KMS-11 (cell line): ENCODE results near the gene KRTAP10-12.

Experiments
- H2AFZ ChIP-seq: fragments of 200-600 bp; sonication (generic); 2 replicates; pipeline ENCODE4 v1.6.1; 2016; ENCODE audit warnings: antibody characterized with exemption, mixed run types, low read depth
- H3K27ac ChIP-seq: fragments of 200-600 bp; sonication (generic); 2 replicates; pipeline ENCODE4 v1.6.1; 2016; ENCODE audit warnings: mild to moderate bottlenecking, mixed run types
- H3K27me3 ChIP-seq: fragments of 200-600 bp; sonication (generic); 2 replicates; pipeline ENCODE4 v1.6.1; 2017; ENCODE audit warnings: mild to moderate bottlenecking, low read depth, mixed run types, moderate library complexity; ENCODE audit not compliant: insufficient read depth
- H3K36me3 ChIP-seq: fragments of 200-600 bp; sonication (generic); 2 replicates; pipeline ENCODE4 v1.6.1; 2017; ENCODE audit warnings: mild to moderate bottlenecking, mixed run types; ENCODE audit not compliant: insufficient read depth
- H3K4me1 ChIP-seq: fragments of 200-600 bp; sonication (generic); 2 replicates; pipeline ENCODE4 v1.6.1; 2016; ENCODE audit warnings: mild to moderate bottlenecking, low read depth, mixed run types; ENCODE audit not compliant: poor library complexity, severe bottlenecking
- H3K4me2 ChIP-seq: fragments of 200-600 bp; sonication (generic); 2 replicates; pipeline ENCODE4 v1.7.0; 2016; ENCODE audit warnings: mild to moderate bottlenecking, mixed run types
- H3K4me3 ChIP-seq: fragments of 200-600 bp; sonication (generic); IDR thresholded peaks from 2 replicates; pipeline ENCODE4 v1.6.1; 2017; ENCODE audit warnings: low read depth, low read length, mixed read lengths; ENCODE audit not compliant: insufficient read depth
- H3K79me2 ChIP-seq: fragments of 200-600 bp; sonication (generic); 2 replicates; pipeline ENCODE4 v1.6.1; 2016; ENCODE audit warnings: low read depth, mixed run types; ENCODE audit not compliant: insufficient read depth
- H3K9ac ChIP-seq: fragments of 200-600 bp; sonication (generic); 2 replicates; pipeline ENCODE4 v1.6.1; 2016; ENCODE audit warnings: mild to moderate bottlenecking, mixed run types
- H4K20me1 ChIP-seq: fragments of 200-600 bp; sonication (generic); 2 replicates; pipeline ENCODE4 v1.6.1; 2016; ENCODE audit warnings: mild to moderate bottlenecking, mixed run types; ENCODE audit not compliant: insufficient read depth
- CTCF ChIP-seq: fragments of 200-600 bp; sonication (generic); conservative IDR thresholded peaks from 2 replicates; pipeline ENCODE4 v1.6.1; 2017; ENCODE audit warnings: low read depth, mild to moderate bottlenecking, antibody characterized with exemption, low read length, moderate library complexity, mixed read lengths

Gene KRTAP10-12

GRCh38 chr21:44735821-44736220 lies 38.8 kb downstream of the KRTAP10-12 start:
- Histone ChIP-seq H3K36me3 (no peaks in the 10 kb centered on the region), H3K4me2 (no peak overlapping the region), H3K4me3 (no peak overlapping the region), H3K79me2 (no peaks in the 10 kb centered on the region), H2AFZ (no peak overlapping the region), H3K27me3 (peaks cover 74% of the 10 kb centered on the region), H4K20me1 (no peaks in the 10 kb centered on the region), H3K4me1 (no peaks in the 10 kb centered on the region), H3K9ac (no peak overlapping the region), H3K27ac (no peak overlapping the region)
- no peak for TF ChIP-seq CTCF

- Histone ChIP-seq H4K20me1 (no peaks in the 10 kb centered on the region), H2AFZ (no peak overlapping the region), H3K36me3 (no peaks in the 10 kb centered on the region), H3K4me3 (no peak overlapping the region), H3K9ac (no peak overlapping the region), H3K4me2 (no peak overlapping the region), H3K4me1 (no peaks in the 10 kb centered on the region), H3K79me2 (no peaks in the 10 kb centered on the region), H3K27me3 (peaks cover 73% of the 10 kb centered on the region), H3K27ac (no peak overlapping the region)
- no peak for TF ChIP-seq CTCF
Measured at GRCh38 chr21:44736291-44737004, 39.5 kb downstream of the KRTAP10-12 start.

DNA sequence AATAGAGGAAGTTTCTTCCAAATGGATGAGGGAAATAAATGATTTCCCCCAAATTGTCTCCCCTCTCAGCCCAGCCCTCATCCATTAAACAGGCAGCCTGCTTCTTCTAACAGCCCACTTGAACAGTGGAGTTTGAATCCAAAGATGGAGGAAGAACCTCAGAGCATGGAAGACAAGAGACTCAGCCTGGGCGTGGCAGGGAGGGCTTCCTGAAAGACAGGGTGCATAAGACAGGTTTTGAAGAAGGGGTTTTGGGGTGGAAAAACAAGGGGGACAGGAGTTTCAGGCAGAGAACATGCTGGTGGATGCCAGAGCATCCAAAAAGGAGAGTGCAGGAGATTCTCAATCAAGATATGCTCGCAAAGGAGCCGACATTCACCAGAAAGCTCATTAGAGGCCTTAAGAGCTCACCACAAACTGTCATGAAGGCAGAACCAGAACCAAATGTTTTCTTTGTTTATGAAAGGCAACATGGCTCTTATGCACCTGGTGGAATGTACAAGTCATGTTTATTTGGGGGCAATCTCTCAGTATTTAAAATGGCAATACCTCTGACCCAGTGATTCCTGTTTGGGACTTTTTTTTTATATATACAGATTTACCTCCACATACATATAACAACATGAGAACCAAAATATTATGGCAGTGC lies 40.9 kb downstream of the KRTAP10-12 start:
- H3K36me3 ChIP-seq, result no peaks in the 10 kb centered on the region
- no peak overlapping the region for H3K27ac ChIP-seq
- no peak for TF ChIP-seq CTCF
- H3K4me2 ChIP-seq, result no peak overlapping the region
- H2AFZ ChIP-seq, result no peak overlapping the region
- H3K4me3 ChIP-seq, result no peak overlapping the region
- H3K9ac ChIP-seq, result no peak overlapping the region
- H3K4me1 ChIP-seq, result no peaks in the 10 kb centered on the region
- H4K20me1 ChIP-seq, result no peaks in the 10 kb centered on the region
- H3K79me2 ChIP-seq, result no peaks in the 10 kb centered on the region
- peaks cover 70% of the 10 kb centered on the region for H3K27me3 ChIP-seq

- no peak overlapping the region for H3K4me2 ChIP-seq
- no peak overlapping the region for H3K4me3 ChIP-seq
- no peaks in the 10 kb centered on the region for H3K4me1 ChIP-seq
- no peaks in the 10 kb centered on the region for H3K79me2 ChIP-seq
- H3K27ac ChIP-seq, result no peak overlapping the region
- H3K9ac ChIP-seq, result no peak overlapping the region
- no peak overlapping the region for H2AFZ ChIP-seq
- no peaks in the 10 kb centered on the region for H4K20me1 ChIP-seq
- H3K36me3 ChIP-seq, result no peaks in the 10 kb centered on the region
- H3K27me3 ChIP-seq, result peaks cover 71% of the 10 kb centered on the region
- no peak for TF ChIP-seq CTCF
Measured at GRCh38 chr21:44738621-44739020, 41.6 kb downstream of the KRTAP10-12 start.
